Mesenteric fat pad (tissue), 1 donor: ENCODE measurements around the gene HS1BP3. TPM values are rescaled to one million over a fixed set of nuclear protein-coding genes. Genes with fewer than 3 reads are reported as not detected.

Experiments
- DNase-seq: peaks from one replicate; pipeline ENCODE4 v3.0.0-alpha.2; 2020; ENCODE audit warnings: low spot score
- total RNA-seq: library from RNA; stranded (reverse); fragmentation: NEBNext Ultra II Directional; extraction: Animal tissue kit (Norgen Biotek cat#: 25700); gene quantifications from one replicate; pipeline ENCODE4 v1.2.1, GENCODE V29; 2021
- donor health status: DM: yes; HTN: yes; CAD: no.

The HS1BP3 gene
- total RNA-seq, 1 donor from 2014 or later, result 28.8 TPM

GRCh38 chr2:20602803-20603202, 48.1 kb downstream of the HS1BP3 start:
- no peak for DNase-seq

- no peak for DNase-seq
These were observed 50.1 kb downstream of the HS1BP3 start for GRCh38 chr2:20600756-20601325.

- DNase-seq, result peak; percentile 51
These were observed 50.9 kb downstream of the HS1BP3 start for GRCh38 chr2:20599861-20600461.

- peak; percentile 89 for DNase-seq
These were observed 51.8 kb downstream of the HS1BP3 start for GRCh38 chr2:20599001-20599600.

- DNase-seq, result peak; percentile 68
These were observed 53.1 kb downstream of the HS1BP3 start for GRCh38 chr2:20597860-20598183.

- DNase-seq, result peak; percentile 90
These were observed 53.7 kb downstream of the HS1BP3 start for GRCh38 chr2:20596973-20597859.

GRCh38 chr2:20596193-20596972, 54.5 kb downstream of the HS1BP3 start:
- peak; percentile 26 for DNase-seq

- peak; percentile 88 for DNase-seq
These were observed 55.3 kb downstream of the HS1BP3 start for GRCh38 chr2:20595439-20596192.

GRCh38 chr2:20594957-20595356, 55.9 kb downstream of the HS1BP3 start:
- peak; percentile 80 for DNase-seq

- DNase-seq, result peak; percentile 64
These were observed 56.7 kb downstream of the HS1BP3 start for GRCh38 chr2:20594048-20594750.

GRCh38 chr2:20593072-20594034, 57.5 kb downstream of the HS1BP3 start:
- DNase-seq, result peak; percentile 87

- peak; percentile 51 for DNase-seq
These were observed 58.5 kb downstream of the HS1BP3 start for GRCh38 chr2:20592106-20593071.

GRCh38 chr2:20590704-20591515, 60.0 kb downstream of the HS1BP3 start:
- peak; percentile 55 for DNase-seq

GRCh38 chr2:20589975-20590703, 60.8 kb downstream of the HS1BP3 start:
- peak; percentile 85 for DNase-seq

GRCh38 chr2:20588918-20589871, 61.7 kb downstream of the HS1BP3 start:
- DNase-seq, result peak; percentile 74
